GM18951 (cell line): ENCODE measurements around the gene CDH23.

Source experiments
- POLR2A ChIP-seq: IDR thresholded peaks from 4 replicates; pipeline ENCODE4 v1.6.1; 2011; ENCODE audit warnings: mild to moderate bottlenecking; ENCODE audit not compliant: insufficient read length, insufficient read depth; ENCODE audit errors: extremely low read depth
- in situ Hi-C: fragments of 300-500 bp; cut with MboI; formaldehyde crosslinking; loops from one replicate; pipeline ENCODE4 v1.12.0; 2022; ENCODE audit warnings: low sequenced_read_pairs, mixed read lengths, inconsistent platforms; ENCODE audit not compliant: unreplicated experiment

The CDH23 gene

DNA sequence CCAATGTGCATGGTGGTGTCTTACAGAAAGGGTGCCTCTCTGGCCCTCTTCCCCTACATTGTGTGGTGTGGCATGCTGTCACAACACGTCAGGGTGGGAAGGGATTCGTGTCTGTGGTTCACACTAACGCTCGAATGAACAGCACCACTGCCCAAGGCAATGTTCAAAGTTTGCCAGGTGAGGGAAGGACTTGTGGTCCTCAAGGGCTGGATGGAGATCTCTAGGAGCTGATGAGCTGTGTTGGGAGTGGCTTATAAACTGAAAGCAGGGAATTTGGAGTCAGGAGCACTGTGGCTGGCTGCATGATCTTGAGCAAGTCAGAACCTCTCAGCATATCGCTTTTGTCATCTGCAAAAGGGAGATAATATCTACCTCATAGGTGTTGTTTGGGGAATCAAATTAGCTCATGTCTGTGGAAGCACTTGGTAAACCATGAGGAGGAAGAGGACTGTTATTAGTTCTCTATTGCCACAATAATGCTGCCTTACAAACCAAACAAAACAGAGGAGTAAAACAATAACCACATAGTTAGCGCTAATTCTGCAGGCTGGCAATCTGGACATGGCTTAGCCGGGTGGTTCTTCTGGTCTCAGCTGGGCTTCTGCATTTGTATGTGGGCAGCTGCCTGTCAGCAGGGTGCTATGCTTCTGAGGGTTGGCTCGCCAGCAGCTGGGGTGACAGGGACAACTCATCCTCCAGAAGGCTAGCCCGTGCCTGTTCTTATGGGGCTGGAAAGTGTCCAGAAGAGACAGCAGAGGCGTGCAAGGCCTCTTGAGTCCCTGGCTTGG lies 345.8 kb downstream of the CDH23 start:
- TF ChIP-seq POLR2A = no peak
- in situ Hi-C loops = no loop called here

DNA sequence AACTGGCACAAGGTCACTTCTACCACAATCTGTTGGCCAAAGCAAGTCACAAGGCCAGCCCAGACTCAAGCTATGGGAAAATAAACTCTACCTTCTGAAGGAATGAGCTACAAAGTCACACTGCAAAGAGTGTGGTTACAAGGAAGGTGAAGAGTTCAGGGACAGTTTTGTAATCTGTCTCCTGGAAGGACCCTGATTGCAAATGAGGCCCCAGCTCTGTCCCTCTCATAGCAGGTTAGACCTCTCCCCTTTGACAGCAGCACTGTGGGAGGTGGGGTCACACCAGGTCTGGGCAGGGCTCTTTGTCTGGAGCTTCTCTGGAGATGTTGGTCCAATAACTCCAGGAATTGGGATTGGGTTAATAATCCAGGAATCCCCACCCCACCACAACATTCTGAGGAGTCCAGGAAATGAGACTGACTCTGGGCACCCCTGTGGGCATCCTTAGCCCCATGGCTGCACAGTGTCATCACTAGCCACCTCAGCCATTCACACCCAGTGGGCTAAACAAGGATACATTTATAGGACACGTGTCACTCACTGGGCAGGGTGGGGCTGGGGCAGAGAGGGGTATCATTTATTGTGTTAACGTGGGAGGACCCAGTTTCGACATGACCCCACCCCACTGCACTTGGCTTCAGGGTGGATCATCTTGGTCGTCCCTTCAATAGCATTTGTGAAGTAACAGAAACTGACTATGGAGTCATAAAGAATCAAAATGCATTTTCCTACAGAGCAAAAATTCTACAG lies 346.5 kb downstream of the CDH23 start:
- in situ Hi-C loops = no loop called here
- TF ChIP-seq POLR2A = no peak

- no peak for TF ChIP-seq POLR2A
- in situ Hi-C loops = no loop called here
These were observed 347.1 kb downstream of the CDH23 start for GRCh38 chr10:71743866-71744265.

DNA sequence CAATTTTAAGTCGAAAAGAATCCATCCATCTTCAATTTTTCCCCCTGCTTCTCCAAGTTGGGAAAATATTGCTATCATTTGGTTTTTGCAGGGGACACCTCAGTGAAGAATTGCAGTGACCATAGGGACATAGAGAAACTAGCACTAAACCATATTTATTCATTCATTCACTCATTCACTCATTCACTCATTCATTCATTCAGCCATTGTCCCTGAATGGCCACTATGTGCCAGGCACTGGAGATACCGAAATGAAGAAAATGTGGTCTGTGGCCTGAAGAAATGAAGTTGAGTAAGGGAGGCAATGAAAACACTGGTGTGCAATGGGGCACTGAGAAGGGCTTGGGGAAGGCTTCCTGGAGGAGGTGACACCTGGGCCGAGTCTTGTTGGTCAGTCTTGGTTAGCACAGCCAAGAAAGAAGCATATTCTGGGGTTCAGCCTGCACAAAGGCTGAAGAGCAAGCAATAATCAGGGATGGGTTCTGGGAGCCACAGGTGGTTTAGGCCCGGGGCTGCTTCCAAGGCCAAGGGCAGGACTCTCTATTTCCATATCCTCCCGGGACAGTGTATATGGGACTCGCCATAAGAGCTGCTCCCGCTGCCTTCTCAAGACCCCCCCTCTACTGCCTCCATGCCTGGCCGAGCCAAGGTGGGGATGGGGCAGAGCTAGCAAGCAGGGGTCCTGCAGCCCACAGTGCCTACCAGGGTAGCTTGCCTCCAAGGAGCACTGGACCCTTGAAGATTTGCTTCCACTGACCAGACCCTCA lies 348.4 kb downstream of the CDH23 start:
- no peak for TF ChIP-seq POLR2A
- in situ Hi-C loops = no loop called here

DNA sequence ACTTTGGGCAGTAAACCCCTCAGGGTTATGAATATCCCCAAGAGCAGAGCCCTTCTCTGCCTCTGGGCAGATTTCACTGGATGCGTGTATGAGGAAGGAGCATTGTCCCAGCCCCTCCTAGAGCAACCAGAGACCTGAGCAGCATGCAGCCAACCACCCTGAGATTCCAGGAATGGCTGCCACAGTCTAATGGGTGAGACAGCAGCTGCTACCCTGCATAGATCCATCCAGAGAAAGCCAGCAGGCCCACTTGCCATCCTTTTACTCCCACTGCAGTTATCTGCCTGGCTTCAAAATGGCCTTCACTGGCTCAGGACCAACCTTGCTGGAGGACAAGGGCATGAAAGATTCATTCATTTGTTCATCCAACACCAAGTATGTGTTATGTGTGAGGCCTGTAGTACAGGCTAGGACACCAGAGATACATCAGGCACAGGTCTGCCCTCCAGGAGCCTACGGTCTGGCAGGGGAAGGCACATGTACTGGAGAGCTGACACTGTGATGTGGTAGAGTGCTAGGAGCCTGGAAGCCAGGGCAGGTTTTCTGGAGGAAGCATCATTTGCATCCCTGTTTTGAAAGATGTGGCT lies 349.0 kb downstream of the CDH23 start:
- in situ Hi-C loops = no loop called here
- TF ChIP-seq POLR2A = no peak

DNA sequence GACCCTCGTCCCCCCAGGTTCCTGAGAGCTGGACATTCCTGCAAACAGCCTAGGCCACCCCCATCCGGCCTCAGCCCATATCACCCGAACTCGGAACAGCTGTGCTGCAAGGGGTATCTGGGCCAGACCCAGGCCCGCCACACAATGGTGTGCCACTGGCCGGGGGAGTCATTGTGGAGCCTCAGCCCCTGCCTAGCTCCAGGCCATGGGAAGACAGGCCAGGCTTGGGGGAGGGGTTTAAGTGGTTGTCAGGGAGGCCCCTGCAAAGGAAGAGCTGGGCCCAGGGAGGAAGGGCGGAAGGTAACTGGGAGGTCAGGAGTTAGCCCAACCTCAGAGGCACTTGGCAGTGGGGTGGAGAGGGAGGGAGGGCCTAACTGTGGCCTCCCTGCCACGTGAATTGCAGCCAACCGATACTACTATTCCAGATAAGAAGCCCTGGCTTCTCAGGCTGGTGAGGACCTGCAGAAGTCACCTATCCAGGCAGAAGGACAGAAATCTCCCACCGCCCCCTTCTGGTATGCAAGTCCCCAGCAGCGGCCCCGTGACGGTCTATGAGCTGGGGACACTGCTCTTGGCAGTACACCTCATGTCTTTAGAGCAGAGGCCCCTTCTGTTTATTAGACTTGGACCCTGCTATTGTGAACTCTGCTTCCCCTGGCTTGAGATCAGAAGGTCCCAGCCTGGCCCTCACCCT lies 349.8 kb downstream of the CDH23 start:
- in situ Hi-C loops = no loop called here
- TF ChIP-seq POLR2A = no peak

DNA sequence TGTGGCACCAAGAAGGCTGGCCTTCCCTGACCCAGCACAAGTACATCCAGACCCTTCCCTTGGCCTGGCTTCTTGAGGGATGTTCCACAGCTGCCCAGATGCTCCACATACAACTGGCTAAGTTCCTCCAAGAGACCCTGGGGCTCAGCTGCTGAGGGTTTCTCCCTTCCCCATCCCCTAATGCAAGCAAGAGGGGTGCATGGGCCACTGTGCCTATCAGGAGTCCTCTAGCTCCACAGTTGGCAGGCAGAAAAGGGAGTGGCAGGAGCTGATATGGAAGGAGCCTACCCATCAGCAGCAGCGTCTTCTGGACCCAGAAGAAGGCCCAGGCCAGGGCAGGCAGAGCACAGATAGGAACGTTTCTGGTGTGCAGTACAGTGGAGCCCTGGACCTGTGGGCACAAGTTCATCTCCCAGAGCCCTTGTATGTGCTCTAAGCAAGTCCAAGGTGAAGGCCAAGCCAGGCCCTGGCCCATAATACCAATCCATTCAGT lies 350.4 kb downstream of the CDH23 start:
- in situ Hi-C loops = no loop called here
- TF ChIP-seq POLR2A = no peak

DNA sequence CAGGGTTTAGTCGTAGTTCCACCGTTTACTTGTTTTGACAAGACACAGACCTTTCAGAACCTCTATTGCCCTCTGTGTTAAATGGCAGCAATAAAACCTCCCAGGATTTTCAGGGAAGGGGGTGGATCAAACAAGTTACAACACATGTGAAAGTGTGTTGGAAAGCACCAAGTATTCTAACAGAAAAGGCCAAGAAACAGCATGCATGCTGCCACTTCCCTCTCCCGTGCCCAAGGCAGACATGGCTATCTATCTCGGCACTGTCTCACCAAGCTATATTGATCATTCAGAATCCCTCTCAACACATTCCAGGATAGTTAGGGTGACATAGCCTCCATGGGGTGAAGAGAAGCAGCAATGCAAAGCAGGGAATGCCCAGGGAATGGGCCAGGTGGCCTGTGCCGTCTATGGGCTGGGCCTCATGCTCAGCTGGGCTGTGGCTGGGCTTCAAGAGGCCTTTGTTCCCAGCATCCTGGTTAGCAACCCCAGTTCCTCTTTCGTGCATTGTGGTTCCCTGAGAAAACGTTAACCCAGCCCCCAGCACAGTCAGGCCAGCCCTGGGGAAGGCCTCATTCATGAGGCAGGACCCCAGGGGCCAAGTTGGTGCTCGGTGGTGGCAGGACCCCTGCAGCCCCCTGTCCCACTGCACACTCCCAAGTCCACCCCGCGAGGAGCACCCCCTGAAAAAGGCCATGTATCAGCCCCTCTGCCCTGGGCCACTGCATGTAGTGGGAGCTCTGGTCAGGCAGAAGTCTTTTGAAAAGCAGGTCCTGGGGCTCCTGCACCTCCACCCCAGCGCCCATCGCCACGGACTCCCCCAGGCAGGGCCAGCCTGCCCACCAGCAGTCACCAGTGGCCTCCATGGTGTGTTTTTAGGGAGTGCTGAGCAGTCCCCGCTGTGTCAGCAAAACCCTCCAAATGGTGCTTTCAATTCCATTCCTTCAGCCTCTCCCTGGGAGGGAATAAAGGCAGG lies 351.1 kb downstream of the CDH23 start:
- peak; percentile 22 for TF ChIP-seq POLR2A
- in situ Hi-C loops = no loop called here

GRCh38 chr10:71748671-71749191 lies 352.0 kb downstream of the CDH23 start:
- in situ Hi-C loops = no loop called here
- TF ChIP-seq POLR2A = peak; percentile 42

GRCh38 chr10:71749396-71749795 lies 352.7 kb downstream of the CDH23 start:
- no peak for TF ChIP-seq POLR2A
- in situ Hi-C loops = no loop called here

GRCh38 chr10:71750124-71750841 lies 353.6 kb downstream of the CDH23 start:
- no peak for TF ChIP-seq POLR2A
- in situ Hi-C loops = no loop called here
